HG03442 (cell line): ENCODE results near the gene ARAP2.
A peak's percentile ranks its signal among the peaks of the same experiment; 100 is the strongest.
"Not testable (repeated sequence)": the region's sequence is repeated elsewhere in the genome, so short reads cannot be mapped to it uniquely, and the experiment has no call there.

Source experiments
- ATAC-seq: cut with Tn5 transposase; IDR thresholded peaks from one replicate; pipeline ENCODE4 v1.9.1; 2021; ENCODE audit warnings: mild to moderate bottlenecking, moderate library complexity; ENCODE audit not compliant: unreplicated experiment

ARAP2 gene

GRCh38 chr4:36183665-36184393 lies 60.5 kb downstream of the ARAP2 start:
- no peak for ATAC-seq

DNA sequence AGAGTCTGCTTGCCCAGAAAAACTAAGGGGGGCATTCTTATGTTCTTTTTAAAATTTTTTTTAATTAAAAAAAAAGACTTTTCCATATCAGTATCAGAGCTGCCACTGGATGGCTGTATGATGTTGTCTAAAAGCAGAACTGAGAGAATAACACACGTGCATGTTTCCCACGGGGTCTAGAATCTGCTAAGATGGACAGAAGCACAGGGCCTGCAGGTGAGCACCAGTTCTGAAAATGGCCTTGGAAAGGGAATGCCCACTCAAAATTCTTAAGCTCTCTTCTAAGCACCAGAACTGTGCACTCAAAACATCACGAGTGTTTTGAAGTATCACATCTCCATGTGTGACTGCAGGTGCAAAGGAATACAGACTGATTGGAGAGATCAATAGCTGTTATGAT lies 61.1 kb downstream of the ARAP2 start:
- ATAC-seq: peak; percentile 77

- ATAC-seq: not testable (repeated sequence)
These were observed 62.0 kb downstream of the ARAP2 start for GRCh38 chr4:36182315-36182714.

DNA sequence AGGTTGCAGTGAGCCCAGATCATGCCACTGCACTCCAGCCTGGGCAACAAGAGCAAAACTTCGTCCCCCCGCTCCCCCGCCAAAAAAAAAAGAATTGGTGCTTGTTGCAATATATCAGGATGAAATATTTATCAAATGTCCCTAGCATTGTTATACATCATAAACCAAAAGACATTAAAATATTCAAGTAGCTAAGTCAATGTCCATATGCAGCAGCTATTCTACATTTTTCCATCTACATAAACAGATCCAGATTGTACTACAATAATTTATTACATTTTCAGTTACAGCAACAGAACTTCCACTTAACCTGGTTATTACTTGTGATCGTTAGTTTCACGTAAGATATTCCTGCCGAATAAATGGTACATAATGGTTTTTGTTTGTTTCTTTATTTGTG lies 64.1 kb downstream of the ARAP2 start:
- no peak for ATAC-seq

GRCh38 chr4:36178484-36178883 lies 65.8 kb downstream of the ARAP2 start:
- no peak for ATAC-seq

DNA sequence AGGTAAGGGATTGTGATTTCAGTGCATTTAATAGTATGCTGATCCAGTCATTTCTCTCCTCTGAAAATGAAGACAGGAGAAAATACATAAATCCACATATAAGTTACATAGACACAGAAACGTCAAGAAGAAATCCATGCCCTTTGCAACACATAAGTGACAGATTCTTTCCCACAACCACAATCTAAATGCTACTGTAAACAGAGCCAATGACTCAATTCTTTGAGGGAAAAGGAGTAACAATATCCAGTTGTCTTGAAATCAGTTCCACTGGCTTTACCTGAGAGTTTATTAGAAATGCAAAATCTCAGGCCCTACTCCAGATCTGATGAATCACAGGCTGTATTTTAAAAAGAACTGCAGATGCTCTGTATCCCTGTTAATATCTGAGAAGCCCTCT lies 66.4 kb downstream of the ARAP2 start:
- ATAC-seq: no peak

- ATAC-seq: no peak
These were observed 69.7 kb downstream of the ARAP2 start for GRCh38 chr4:36174570-36174969.

- ATAC-seq: no peak
These were observed 70.4 kb downstream of the ARAP2 start for GRCh38 chr4:36173905-36174304.

- no peak for ATAC-seq
These were observed 71.7 kb downstream of the ARAP2 start for GRCh38 chr4:36172656-36173055.

- no peak for ATAC-seq
These were observed 76.0 kb downstream of the ARAP2 start for GRCh38 chr4:36168127-36168878.

GRCh38 chr4:36165631-36166005 lies 78.7 kb downstream of the ARAP2 start:
- ATAC-seq: no peak

GRCh38 chr4:36164900-36165630 lies 79.2 kb downstream of the ARAP2 start:
- no peak for ATAC-seq

DNA sequence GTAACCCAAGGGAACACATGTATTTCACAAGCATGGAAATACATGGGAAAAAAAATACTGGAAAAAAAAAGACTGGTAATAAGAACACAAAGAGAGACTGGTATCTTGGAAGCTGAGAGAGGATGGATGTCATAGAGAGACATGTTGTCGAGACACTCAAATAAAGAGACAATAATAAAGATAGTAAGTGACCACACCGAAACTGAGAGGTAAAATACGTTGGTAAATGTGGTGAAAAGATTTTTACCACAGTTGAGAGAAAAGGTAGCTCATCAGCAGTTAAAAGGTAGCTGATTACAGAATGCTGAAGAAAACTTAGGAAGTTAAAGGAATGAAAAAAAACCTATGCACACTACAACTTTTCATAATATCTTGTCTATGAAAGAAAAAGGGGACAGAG lies 81.1 kb downstream of the ARAP2 start:
- ATAC-seq: no peak

DNA sequence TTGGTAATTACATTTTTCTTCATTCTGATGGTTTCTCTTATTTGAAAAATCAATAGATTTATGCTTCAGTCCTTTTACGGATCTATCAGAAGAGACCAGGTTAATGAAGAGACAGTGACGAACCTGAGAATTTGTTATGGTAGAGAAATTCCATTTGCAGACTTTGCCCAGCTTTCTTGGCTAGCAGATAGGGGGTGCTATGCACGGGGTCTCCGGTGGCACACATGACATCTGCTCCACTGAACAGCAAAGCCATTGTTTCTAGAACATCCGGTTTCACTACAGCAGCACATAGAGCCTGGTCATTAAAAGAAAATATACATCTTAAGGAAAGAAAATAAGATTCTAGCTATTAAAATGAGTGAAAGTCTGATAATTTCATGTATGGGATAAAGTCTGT lies 85.1 kb downstream of the ARAP2 start:
- ATAC-seq: no peak

DNA sequence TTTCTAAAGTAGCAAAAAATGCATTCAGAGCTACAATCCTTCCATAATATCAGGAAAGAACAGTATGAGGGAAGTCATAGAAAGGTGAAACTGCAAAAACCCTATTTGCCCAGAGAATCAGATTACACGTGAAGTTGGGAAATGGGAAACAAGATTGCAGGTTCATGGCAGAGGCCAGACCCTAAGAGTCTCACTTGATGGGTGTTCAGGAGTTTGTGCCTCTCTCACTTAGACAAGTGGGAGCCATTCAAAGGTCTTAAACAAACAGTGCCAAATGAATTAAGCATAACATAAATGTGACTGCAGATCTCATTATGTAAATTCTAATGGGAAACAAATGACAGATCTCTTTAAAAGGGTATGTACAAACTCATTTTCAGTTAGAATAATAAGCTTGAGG lies 91.6 kb downstream of the ARAP2 start:
- no peak for ATAC-seq

GRCh38 chr4:36142504-36142903 lies 101.8 kb downstream of the ARAP2 start:
- ATAC-seq: no peak

- ATAC-seq: no peak
These were observed 103.1 kb downstream of the ARAP2 start for GRCh38 chr4:36141186-36141585.

DNA sequence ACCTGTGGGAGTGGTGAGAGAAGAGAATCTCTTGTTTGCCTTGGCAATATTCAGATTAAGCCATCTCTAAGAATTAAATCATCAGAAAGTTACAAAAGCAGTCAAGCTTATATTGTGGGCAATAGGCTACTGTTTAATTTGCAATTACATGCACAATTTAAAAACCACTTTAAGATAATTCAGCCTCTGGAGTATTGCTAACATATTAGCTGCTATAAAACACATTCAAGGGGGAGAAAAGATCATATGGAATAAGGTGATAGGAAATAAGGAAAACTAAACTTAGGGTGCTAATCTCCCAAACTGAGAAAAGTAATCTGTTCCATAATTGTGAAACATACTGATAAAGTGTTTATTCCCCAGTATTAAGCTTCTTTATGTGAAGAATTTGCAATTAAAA lies 103.9 kb downstream of the ARAP2 start:
- ATAC-seq: no peak

DNA sequence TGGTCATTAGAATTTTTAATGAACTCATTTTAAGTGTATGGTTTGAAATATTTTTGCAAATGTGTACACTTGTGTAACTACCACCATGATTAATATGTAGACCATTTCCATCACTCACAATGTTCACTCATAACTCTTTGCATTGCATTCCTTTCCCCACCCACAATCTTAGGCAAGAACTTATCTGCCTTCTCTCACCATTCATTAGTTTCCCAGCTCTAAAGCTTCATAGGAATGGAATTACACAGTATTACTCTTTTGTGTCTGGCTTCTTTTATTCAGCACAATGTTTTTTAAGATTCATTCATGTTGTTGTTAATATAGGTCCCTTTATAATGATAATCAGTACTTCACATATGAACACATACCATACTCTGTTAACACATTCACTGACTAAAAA lies 106.1 kb downstream of the ARAP2 start:
- ATAC-seq: no peak

- no peak for ATAC-seq
These were observed 107.0 kb downstream of the ARAP2 start for GRCh38 chr4:36137336-36137735.

DNA sequence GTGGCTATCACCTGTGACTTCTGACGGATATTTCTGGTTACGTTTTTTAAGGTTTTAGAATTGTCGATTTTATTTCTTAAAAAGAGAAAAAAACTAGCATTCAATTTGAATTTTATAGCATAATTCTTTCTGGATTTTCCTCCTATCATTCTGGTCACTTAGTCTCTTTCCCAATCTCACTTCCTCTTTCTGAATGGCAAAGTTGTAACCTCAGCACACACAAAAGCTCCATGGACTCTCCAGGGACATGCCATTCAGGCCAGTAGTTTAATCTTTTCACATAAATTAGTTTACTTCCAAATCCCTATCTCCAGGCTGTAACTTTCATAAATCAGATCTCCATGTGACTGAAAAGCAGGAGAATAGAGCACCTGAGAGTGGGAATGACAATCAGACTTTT lies 110.7 kb downstream of the ARAP2 start:
- ATAC-seq: no peak

- ATAC-seq: no peak
These were observed 111.2 kb downstream of the ARAP2 start for GRCh38 chr4:36133086-36133485.
